NCI-H748 treated with DMSO at 0.1 percent for 48 hours (cell line): ENCODE results near the gene RHBDF2.

Experiments used
- DNase-seq: peaks from one replicate; lab custom pipeline; 2025; lab: John Stamatoyannopoulos, UW

The RHBDF2 gene

DNA sequence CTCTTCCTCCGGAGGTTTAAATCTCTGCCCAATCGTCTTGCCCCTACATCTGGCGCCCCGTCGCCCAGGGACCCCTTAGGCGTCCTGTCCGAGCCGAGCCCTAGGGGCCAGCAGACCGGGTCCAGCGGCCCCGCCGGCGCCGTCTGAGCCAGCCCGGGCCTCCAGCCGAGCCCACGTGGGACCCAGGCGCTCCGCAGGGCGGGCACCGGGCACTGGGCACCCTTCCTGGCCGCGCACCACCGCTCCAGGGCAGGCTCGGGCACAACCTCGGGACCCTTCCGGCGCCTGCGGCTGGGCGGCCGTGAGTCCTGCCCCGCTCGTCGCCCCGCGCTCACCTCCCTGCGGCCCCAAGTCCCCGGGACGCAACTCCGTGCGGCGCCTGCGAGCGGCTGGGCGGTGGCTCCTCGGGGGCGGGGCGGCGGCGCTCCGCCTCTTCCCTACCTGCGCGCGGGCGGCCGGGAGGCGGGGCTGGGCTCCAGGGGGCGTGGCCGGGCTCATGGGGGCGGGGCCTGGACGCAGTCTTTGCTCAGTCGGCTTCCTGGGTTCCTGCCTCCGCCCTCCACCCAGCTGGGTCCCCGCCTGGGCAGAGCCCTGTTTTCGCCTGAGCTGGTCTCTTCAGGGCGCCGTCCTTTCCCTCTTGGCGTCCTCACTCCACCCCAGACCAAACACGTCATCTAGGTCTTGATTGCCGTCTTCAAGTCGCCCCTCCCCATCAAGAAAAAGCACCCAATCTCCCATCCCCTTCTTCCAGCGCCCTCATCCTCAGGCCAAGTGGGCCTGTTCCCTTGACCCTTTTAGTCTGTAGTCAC, at the start of gene RHBDF2:
TSS of gene RHBDF2 (minus strand) at position 406 of the 809 bp plus-strand sequence. CDS start 19,899 bp downstream, outside the sequence.
- DNase-seq: peak; percentile 27

DNA sequence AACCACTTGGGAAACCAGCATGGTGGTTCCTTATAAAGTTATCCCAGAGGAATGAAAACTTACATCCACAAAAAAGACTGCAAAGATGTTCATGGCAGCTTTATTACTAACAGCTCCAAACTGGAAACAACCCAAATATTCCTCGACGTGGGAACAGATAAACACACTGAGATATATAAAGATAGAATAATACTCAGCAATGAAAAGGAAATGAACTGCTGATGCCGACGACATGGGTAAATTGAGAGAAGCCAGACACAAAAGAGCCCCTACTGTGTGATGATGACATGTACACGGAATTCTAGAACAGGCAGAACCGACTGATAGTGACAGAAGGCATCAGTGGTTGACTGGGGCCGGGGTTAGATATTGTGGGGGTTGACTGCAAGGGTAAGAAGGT, 48.3 kb upstream of the RHBDF2 start:
- no peak for DNase-seq

DNA sequence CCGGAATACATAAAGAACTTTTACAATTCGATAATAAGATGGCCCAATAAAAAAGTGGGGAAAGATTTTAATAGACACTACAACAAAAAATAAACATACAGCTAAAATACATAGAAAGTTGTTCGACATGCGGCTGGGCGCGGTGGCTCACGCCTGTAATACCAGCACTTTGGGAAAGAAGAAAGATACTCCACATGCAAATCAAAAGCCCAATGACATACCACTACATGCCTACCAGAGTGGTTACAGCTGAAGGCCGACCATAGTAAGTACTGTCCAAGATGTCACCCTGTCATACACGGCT, 47.9 kb upstream of the RHBDF2 start:
- DNase-seq: no peak

DNA sequence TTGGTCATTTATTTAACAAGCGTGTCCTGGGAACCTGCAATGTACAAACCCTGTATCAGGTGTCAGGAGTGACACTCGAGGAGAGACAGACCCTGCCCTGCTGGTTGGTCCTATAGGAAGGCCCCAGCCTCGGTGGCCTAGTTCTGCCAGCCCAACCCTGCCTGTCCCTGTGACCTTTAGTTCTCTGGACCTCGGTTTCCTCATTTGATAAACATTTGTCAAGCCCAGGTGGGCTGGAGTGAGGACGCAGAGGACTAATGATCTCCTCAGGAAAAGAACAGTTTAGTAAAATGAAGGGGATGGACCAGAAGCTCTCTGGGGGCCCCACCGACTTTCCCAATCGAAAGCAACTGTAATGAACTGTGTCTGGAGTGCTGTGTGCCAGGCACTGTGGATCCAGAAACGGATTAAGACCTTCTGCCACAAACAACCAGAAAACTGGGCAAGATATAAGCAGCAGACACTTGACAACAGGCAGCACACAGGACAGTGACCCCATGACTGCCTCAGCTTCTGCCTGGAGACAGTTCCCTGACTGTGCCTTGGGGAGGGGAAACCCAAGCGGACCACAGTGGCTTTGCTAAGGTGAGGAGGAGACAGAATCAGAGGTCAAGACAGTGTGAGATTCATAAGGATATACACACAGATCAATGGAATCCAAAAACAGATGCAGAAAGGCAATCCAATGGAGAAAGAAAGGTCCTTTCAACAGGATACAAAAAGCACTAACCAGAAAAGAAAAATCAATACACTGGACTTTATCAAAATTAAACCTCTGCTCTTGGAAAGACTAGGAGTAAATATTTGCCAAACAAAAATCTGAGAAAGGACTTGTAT, 47.4 kb upstream of the RHBDF2 start:
- no peak for DNase-seq

DNA sequence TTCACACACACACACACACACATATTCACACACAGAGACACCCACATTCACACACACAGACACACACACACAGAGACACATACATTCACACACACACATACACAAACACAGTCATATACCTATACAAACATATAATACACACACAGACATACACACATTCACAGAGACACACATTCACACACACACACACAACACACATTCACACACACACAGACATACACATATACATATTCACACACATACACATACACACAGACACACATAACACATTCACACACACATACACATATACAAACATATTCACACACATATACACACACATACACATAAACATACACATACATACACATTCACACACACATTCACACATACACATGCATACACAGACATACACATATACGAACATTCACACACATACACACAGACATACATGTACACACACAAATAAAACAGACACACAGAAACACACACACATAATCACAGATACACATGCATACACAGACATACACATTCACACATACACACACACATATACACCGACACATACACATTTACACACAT, 46.5 kb upstream of the RHBDF2 start:
- DNase-seq: no peak

DNA sequence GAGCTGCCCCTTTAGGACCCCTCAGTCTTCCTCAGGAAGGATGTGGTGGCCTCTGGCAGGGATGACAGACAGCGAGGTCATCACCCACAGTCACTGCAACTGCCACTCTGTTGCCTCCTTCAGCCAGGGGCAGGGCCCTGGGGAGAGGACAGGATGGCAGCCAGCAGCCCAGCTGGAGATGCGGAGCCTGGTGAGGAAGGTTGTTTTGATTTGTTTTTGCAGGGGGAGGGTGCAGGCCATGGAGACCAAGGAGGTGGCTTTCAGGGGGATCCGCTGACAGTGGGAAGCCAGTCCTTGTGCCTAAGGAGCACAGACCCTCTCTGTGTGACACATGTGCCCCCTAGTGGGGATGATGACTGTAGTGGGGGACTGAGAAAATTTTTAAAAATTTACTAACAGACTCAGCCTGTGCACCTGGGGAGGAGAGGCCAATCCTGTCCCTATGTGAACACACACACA, 46.0 kb upstream of the RHBDF2 start:
- DNase-seq: peak; percentile 8

DNA sequence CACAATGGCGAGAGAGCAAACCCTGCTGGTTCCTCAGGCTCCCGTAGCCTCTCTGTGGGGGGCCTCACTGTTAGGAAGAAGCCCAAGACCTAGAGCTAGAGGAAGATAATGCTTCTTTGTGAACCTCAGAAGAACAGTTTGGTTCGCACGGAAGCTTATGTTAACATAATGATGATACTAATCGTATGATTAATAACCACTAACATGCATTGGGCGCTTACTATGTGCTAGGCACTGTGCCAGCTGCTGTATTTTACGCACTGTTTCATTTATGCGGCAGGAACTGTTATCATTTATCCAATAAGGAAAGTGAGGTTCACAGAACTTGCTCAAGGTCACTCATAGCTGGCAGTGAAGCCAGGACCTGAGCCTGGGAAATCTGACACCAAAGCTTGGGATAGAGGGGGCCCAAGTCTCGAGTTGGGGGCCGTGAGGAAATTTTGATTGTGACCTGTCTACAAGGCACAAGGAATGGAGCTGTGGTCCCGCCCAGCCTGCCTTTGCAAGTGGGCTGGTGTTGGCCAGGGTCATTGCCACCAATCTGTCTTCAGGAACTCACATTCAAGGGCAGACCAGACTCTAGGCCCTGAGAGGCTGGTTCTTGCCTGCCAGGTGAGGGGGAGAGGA, 45.4 kb upstream of the RHBDF2 start:
- DNase-seq: no peak

DNA sequence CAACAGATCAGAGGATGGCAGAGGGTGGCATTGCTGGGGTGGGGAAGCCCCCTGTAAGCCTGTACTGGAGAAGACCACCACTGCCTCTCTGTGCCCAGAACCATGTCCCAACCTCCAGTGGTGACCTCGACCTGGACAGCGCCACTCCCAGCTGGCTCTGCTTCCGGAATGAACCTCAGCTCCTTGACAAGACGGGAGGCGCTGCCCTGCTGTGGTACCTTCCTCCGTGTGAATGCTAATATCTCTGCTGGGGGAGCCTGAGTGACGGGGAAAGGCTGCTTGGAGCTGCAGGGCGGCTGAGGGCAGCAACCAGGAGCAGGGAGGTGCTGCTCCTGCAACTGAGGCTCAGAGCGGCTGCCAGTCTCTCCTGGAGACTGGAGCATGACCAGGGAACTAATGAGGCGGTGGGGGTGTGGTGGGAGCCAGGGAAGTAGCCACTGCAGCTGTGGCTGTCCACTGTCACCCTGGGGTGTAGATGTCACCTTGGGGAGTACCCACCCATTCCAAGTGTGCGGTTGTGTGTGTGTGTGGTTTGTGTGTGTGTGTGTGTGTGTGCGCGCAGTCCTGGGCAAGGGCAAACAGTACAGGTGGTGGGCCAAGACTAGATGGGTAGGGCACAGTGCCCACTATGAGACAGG, 44.8 kb upstream of the RHBDF2 start:
- DNase-seq: no peak

DNA sequence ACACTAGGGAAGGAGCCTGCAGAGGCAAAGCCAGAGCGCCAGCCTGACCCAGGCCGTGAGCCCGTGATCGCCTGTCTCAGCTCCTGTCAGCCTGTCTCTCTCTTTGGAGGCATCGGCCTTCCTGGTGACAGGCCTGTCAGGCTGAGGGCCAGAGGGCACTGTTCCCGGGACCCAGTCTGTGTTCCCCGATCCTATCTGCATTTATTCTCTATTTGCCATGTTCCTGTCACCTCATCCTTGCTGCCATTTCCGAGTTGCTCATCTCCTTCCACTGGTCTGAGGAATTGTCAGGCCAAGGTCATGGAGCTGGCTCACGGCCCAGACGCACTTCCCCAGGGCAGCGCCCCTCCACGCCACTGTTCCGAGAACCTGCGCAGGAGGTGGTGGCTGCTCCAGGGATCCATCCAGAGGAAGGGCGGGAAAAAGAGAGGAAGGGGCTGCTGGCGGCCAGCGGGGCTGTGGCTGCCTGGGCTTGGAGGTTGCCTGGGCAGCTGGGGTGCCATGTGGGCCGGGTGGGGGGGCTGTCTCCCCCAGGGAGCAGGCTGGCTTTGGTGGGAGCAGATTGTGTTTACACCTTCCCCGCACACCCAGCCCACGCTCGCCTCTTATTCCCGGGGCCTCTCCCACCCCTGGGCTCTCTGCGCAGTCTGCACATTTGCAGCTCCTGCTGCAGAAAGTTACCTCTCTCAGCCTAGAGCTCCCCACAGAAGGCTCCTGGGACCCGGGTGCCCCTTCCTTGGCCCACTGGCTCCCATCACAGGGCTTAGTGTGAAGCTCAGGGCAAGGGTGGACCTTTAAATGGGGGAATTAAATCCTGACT, 43.5 kb upstream of the RHBDF2 start:
- DNase-seq: no peak

DNA sequence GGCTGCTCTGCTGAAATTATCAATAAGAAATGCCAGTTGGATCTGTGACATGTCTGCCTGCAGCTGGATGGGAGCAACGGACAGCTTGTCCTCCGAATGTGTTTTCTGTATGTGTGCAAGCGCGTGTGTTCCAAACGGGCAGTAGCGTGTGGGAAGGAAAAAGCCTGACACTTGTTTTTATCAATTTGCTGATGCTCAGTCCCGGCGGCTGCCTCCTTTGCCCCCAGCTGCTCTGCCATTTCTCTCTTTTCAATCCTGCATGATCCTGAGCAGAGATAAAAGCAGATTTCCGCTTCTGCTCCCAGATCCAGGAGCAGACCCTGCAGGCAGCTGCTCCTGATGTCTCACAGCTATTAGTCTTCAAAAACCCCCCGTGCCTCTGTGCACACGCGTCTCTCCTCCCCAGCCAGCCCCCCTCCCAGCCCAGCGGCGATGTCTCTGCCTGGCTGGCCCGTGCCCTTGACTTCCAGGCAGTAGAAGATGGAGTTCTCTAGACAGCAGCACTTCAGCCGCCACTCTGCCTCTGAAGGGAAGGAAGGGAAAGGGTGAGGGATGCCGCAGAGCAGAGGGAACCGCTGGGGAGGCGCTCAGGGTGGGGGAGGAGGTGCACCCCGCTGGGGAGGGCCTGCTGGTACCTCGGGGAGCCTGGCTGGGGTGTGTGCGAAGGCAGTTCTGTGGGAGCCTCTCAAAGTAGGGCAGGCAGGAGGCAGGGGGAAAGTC, 42.8 kb upstream of the RHBDF2 start:
- no peak for DNase-seq

DNA sequence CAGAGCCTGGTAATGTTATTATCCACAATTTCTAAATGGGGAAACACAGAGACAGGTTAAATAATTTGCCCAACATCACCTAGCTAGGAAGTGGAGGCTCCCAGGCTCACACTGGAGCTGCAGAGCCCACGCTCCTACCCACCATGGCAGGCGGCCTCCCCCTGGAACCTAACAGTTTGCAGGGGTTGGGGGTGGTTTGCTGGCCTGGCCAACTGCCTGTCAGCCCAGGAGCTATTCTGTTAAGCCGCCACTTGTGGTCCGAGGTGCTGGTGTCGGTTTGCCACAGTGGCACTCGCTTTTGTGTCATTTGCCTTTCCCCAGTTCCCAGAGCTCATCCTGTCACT, 42.2 kb upstream of the RHBDF2 start:
- DNase-seq: no peak

DNA sequence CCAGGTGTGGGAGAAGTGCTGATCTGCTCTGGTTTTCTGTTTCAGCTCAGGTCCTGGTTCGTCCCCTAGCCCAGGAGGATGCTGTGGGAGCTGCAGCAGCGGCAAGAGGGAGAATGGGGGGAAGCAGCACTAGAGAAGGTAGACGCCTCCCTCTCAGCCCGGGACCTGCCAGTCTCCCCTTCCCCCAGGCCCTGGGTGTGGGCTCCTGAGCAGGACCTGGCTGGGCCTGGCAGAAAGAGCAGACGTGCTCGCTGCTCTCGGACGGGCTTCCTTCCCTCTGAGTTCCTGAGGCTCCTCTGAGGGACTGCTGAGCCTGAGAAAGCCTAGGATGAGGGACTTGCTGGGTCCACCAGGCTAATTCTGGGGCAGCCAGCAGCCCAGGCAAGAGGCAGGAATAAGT, 41.8 kb upstream of the RHBDF2 start:
- DNase-seq: no peak

DNA sequence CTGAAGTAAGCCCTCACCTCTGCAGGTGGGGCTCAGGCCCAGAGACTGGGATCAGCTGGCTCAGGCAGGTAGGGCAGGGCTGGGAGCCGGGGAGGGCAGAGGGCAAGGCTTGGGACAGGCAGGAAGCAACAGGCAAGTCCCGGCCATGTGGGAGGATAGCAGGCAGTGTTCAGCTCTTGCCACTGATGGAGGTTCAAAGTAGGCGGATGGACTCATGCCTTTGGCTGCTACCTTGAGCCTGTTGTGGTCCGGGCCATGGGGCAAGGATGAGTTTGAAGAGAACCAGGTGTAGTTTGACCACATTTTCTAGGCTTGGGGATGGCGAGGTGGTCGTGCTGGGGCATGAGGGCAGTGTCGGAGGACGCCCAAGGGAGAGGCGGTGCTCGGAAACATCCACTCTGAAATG, 41.3 kb upstream of the RHBDF2 start:
- DNase-seq: no peak

DNA sequence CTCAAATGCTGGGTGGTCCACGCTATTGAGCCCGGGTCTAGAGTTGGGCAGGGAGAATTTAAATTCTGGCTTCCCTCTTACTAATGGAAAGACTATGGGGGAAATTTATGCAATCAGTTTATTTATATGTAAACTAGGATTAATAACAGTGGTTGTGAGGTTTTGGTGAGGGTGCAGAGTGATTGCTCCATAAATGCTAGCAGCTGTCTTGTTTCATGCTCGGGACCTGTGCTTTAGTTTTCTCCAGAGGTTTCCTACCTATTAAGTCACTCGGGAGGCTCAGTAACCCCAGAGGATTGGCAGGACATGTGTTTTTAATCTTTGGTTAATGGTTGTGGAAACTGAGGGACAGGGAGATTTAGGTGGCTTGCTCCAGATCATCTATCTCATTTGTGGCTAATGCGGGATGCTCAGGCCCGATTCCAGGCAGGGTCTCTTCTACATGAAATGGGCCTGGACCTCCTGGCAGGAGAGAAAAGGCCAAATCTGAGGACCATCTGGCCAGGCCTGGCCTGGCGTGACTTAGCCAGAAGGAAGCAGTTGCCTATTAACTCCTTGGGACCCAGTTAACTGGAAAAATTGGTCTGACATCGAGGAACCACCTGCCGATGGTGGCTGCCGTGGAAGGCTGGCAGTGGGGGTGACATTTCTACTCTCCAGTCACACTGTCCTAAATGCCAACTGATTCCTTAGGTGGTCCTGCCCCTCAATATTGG, 40.7 kb upstream of the RHBDF2 start:
- no peak for DNase-seq

DNA sequence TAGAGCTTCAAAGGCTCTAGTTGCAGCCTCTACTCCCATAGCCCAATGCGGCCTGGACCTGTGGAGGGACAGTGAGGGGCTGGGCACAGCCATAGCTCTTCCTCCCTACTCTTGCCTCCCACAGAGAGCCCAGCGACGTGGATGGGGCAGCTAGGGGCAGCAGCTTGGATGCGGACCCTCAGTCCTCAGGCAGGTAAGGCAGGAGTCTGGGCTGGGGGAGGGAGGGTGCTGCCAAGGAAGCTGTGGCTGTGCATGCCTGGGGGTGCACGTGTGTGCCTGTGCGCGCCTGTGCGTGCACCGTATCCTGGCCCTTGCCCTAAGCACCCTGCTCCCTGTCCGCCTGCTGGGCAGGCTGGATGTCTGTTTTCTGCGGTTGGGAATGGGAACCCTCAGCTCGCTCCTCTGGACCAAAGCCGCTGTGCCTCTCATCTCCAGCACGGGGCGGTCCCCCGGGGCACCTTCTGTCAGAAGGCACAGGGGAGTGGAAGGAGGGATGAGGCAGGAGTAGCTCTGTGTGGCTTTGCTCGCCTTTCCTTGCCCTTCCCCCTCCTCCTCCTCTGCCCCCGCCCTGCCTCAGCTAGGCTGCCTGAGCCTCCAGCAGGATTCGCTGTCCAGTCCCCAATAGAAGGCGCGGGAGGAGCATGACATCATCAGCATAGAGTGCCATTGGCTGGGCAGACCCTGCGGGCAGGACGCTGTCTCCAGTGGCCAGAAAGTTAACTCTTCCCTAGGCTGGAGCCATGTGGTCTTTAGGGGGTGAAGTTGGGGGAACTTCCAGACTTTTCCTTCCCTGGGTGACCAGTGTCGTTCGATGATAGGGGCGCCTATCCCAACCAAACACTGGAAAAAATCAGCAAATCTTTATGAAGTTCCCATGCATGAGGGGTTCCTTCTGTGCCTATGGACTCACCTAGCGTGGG, 39.4 kb upstream of the RHBDF2 start:
- DNase-seq: peak; percentile 39

DNA sequence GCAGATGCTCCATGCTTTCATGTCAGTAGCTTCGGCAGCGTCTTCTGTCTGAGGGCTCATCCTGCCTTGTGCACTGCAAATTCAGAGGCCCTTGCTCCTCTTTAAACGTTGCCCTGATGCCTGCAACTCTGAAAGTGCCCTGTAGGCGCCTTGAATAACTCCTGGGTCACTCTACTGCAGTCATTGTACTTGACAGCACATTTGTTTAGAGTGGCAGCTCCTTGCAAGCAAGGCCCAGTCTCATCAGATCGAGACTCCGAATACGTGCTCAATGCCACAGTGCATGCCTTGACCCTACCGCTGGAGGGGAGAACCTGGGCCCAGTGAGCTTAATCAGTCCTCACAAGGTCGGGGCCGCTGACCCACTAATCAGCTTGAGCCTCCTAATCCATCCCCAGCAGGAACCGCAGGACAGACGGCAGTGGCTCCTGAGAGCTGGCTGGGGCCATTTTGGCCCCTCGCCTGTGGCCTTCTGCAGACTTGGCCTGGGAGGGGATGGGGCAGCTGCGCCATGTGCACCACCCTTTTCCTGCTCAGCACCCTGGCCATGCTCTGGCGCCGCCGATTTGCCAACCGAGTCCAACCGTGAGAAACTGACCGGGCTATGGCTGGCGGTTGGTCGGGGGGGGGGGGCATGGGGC, 38.5 kb upstream of the RHBDF2 start, which contains the start of gene PRCD:
TSS of gene PRCD (plus strand) at position 414 of the 641 bp plus-strand sequence. CDS start at position 512, 98 bp downstream.
- no peak for DNase-seq

DNA sequence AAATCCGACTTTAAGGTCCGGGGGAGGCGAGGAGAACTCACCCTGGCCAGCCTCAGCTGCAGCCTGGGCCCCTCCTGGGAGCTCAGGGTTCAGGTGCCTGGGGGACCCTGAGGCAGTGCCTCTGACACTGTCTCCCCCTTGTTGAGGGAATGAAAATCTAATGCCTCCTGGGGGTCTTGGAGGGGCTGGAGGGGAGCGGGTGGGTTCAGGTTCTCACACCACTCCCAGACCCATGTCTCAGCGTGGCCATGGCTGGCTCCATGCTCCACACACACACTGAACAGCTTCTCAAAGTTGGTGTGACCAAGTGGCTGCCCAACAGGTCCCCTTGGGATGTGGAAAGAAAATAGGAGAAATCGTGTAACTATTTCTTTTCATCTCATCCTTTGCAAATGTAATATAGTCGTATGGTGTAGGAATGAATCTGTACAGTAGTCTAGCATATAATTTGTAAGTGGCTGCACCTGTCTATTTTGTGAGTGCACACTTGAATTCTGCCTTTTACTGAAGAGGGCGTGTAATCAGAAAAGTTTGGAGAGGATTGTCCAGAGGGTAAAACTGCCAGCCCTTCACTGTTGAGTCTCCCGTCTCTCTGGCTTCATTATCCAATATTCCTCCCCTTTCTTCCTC, 37.8 kb upstream of the RHBDF2 start:
- no peak for DNase-seq
